ENCODE results near the gene PEX5L.

The PEX5L gene

GRCh38 chr3:179771797-179772196, 264.9 kb downstream of the PEX5L start:
- Mint-ChIP-seq H3K36me3 (ENCODE audit: low read depth) (no peaks in the 10 kb centered on the region), H3K27ac (no peak overlapping the region), H3K27me3 (no peaks in the 10 kb centered on the region)

GRCh38 chr3:179769411-179770247, 267.1 kb downstream of the PEX5L start:
- Mint-ChIP-seq H3K9me3 (no peaks in the 10 kb centered on the region), H3K4me3 (no peak overlapping the region), H3K27me3 (no peaks in the 10 kb centered on the region), H3K4me1 (ENCODE audit: low read depth) (no peaks in the 10 kb centered on the region), H3K27ac (no peak overlapping the region), H3K36me3 (ENCODE audit: low read depth) (no peaks in the 10 kb centered on the region)
- intact Hi-C loops (cut with micrococcal nuclease) = no loop called here

More at GRCh38 chr3:179771797-179772196, 264.9 kb downstream of the PEX5L start:
- intact Hi-C loops (cut with micrococcal nuclease) = no loop called here
- peaks cover 9% of the 10 kb centered on the region for H3K9me3 Mint-ChIP-seq
- H3K4me3 Mint-ChIP-seq = no peak overlapping the region
- no peaks in the 10 kb centered on the region for H3K4me1 Mint-ChIP-seq (ENCODE audit: low read depth)

GRCh38 chr3:179768080-179768479, 268.7 kb downstream of the PEX5L start:
- Mint-ChIP-seq H3K27ac (no peak overlapping the region), H3K4me3 (no peak overlapping the region)

GRCh38 chr3:179766416-179767133, 270.2 kb downstream of the PEX5L start:
- Mint-ChIP-seq H3K4me1 (ENCODE audit: low read depth) (no peaks in the 10 kb centered on the region), H3K36me3 (ENCODE audit: low read depth) (peaks cover 8% of the 10 kb centered on the region), H3K27ac (no peak overlapping the region), H3K27me3 (no peaks in the 10 kb centered on the region), H3K4me3 (no peak overlapping the region), H3K9me3 (no peaks in the 10 kb centered on the region)
- intact Hi-C loops (cut with micrococcal nuclease) = no loop called here

More at GRCh38 chr3:179768080-179768479, 268.7 kb downstream of the PEX5L start:
- Mint-ChIP-seq H3K36me3 (ENCODE audit: low read depth) (no peaks in the 10 kb centered on the region), H3K9me3 (no peaks in the 10 kb centered on the region), H3K27me3 (no peaks in the 10 kb centered on the region), H3K4me1 (ENCODE audit: low read depth) (no peaks in the 10 kb centered on the region)
- intact Hi-C loops (cut with micrococcal nuclease) = no loop called here

- H3K27ac Mint-ChIP-seq = no peak overlapping the region
- H3K4me3 Mint-ChIP-seq = no peak overlapping the region
- intact Hi-C loops (cut with micrococcal nuclease) = no loop called here
- H3K36me3 Mint-ChIP-seq (ENCODE audit: low read depth) = peaks cover 15% of the 10 kb centered on the region
- no peaks in the 10 kb centered on the region for H3K9me3 Mint-ChIP-seq
- no peaks in the 10 kb centered on the region for H3K27me3 Mint-ChIP-seq
- H3K4me1 Mint-ChIP-seq (ENCODE audit: low read depth) = no peaks in the 10 kb centered on the region
Measured at GRCh38 chr3:179765396-179765795, 271.3 kb downstream of the PEX5L start.

GRCh38 chr3:179760944-179761343, 275.8 kb downstream of the PEX5L start:
- no peak overlapping the region for H3K4me3 Mint-ChIP-seq
- no peaks in the 10 kb centered on the region for H3K27me3 Mint-ChIP-seq
- H3K36me3 Mint-ChIP-seq (ENCODE audit: low read depth) = peaks cover 15% of the 10 kb centered on the region
- no peaks in the 10 kb centered on the region for H3K9me3 Mint-ChIP-seq
- intact Hi-C loops (cut with micrococcal nuclease) = no loop called here
- H3K27ac Mint-ChIP-seq = no peak overlapping the region
- no peaks in the 10 kb centered on the region for H3K4me1 Mint-ChIP-seq (ENCODE audit: low read depth)

- intact Hi-C loops (cut with micrococcal nuclease) = no loop called here
- no peak overlapping the region for H3K4me3 Mint-ChIP-seq
- no peaks in the 10 kb centered on the region for H3K9me3 Mint-ChIP-seq
- H3K36me3 Mint-ChIP-seq (ENCODE audit: low read depth) = no peaks in the 10 kb centered on the region
- H3K4me1 Mint-ChIP-seq (ENCODE audit: low read depth) = no peaks in the 10 kb centered on the region
- no peak overlapping the region for H3K27ac Mint-ChIP-seq
- H3K27me3 Mint-ChIP-seq = no peaks in the 10 kb centered on the region
Measured at GRCh38 chr3:179750720-179751328, 285.9 kb downstream of the PEX5L start.

GRCh38 chr3:179745716-179746115, 291.0 kb downstream of the PEX5L start:
- Mint-ChIP-seq H3K27ac (no peak overlapping the region), H3K9me3 (no peaks in the 10 kb centered on the region), H3K4me3 (no peak overlapping the region), H3K36me3 (ENCODE audit: low read depth) (peaks cover 7% of the 10 kb centered on the region), H3K4me1 (ENCODE audit: low read depth) (no peaks in the 10 kb centered on the region), H3K27me3 (no peaks in the 10 kb centered on the region)
- intact Hi-C loops (cut with micrococcal nuclease) = no loop called here

GRCh38 chr3:179745079-179745478, 291.7 kb downstream of the PEX5L start:
- H3K4me1 Mint-ChIP-seq (ENCODE audit: low read depth) = no peaks in the 10 kb centered on the region
- H3K27me3 Mint-ChIP-seq = no peaks in the 10 kb centered on the region
- no peak overlapping the region for H3K4me3 Mint-ChIP-seq
- no peaks in the 10 kb centered on the region for H3K9me3 Mint-ChIP-seq
- intact Hi-C loops (cut with micrococcal nuclease) = no loop called here
- peaks cover 7% of the 10 kb centered on the region for H3K36me3 Mint-ChIP-seq (ENCODE audit: low read depth)
- H3K27ac Mint-ChIP-seq = no peak overlapping the region
